HG03342 (cell line): Measurements from ENCODE around the gene PLCH1.

Experiments used
- ATAC-seq: cut with Tn5 transposase; IDR thresholded peaks from one replicate; pipeline ENCODE4 v1.9.1; 2021; ENCODE audit warnings: mild to moderate bottlenecking, moderate library complexity; ENCODE audit not compliant: unreplicated experiment

The PLCH1 gene

DNA sequence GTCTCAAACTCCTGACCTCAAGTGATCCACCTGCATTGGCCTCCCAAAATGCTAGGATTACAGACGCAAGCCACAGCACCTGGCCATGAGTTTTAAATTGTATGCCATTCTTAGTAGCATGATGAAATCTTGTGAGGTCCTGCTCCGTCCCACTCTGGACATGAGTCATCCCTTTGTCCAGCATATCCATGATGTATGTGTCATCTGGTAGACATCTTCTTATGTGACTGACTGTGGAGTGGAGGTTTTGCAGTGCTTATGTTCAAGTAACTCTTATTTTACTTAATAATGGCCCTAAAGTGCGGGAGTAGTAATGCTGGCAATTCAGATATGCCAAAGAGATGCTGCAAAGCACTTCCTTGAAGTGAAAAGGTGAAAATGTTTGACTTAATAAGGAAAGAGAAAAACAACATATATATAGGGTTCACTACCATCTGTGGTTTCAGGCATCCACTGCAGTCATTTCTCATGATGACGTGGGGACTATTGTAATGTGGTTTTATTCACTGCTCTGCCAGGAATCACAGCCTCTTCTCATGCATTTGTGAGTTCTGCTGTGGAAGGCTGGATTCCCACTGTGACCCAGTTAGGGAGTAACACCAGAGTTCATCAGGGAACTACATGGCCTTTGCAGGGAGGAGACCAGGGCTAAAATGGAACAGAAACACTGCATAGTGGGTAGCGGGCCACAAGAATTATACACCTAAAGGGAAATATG is 246.8 kb downstream of the PLCH1 start:
- ATAC-seq, result no peak

DNA sequence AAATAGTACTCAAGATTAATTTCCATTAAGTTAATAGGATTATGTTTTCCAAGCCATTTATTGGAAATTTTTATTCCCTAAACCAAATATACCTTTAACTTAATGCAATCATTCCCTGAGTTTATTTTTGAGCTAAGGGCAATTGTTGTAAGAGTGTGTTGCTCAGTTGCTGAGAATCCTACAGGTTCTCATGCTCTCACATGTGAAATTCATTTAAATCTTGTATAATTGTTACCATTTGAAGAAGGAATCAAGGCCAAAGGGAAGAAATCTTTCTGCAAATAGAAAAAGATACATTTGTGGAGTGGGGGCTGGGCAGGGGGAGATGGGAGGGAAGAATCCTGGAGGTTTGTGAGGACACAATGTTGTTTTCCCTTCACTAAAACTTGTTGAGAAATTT is 248.7 kb downstream of the PLCH1 start:
- ATAC-seq, result no peak

DNA sequence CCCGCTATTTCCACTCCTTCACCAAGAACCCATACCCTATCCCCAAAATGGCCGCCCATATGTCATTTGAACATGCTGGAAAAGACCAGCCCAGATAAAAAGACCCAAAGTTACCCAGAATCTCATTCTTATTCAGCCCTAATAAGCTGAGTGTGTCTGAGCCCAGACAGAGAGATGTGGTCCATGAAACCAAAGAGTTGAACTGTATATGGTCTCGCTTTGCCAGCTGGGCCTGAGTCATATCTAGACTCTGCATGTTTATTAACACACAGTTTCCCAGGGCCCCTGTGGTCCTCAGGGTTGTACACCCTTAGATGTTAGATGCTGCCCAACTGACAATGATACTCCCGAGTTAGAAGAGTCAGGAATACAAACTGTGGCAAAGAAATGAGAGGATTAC is 249.5 kb downstream of the PLCH1 start:
- ATAC-seq, result peak; percentile 87

DNA sequence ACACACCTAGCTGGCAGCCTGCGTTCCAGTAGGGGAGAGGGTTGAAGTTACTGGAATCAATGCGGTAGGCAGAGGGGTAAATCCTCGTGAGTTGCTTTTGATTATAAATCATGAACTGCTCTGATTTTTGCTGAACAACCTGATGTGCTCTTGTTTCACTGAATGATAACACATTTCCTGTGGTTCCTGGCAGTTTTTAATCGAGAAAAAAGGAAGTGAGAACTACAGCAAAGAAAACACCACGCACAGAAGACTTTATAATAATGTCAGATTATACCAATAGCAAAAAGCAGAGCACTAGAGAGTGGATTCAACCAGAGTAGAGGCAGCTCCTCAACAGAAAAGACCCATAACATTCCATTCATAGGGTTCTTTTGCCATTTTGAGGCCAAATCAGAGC is 250.5 kb downstream of the PLCH1 start:
- peak; percentile 43 for ATAC-seq

DNA sequence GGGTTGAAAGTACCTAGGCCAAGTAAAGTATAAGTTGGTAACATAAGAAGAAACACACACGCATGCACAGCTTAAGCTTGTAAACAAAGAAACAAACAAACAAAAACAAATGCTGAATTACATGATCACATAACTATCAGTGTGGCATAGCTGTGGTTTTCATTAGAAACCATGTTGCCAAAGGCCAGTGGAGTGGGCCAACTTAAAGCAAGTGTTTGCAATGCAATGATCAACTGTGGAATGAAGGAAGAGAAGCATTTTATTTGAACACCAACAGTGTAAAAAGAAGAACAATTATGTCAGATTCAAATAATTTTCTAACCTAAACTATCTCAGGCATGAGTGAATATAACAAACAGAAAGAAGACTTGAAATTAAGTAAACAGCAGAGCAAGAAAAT is 252.0 kb downstream of the PLCH1 start:
- ATAC-seq, result no peak

DNA sequence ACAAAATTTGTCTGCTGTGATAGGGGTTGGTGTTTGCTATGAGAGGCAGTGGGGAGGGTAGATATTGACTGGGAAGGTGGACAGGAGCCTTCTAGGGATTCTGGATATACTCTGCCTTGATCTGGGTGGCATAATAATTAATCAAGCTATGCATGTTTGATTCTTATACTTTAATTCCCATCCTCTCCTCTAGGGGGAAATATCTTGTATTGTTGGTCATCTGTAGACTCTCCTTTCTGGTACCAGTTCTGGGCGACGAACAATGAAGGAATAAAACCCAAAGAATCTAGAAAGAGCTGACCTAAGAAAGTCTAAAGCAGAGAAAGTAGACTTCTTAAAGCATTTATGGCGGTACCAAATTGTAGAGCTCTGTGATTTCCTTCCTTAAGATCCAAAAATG is 253.2 kb downstream of the PLCH1 start:
- no peak for ATAC-seq

DNA sequence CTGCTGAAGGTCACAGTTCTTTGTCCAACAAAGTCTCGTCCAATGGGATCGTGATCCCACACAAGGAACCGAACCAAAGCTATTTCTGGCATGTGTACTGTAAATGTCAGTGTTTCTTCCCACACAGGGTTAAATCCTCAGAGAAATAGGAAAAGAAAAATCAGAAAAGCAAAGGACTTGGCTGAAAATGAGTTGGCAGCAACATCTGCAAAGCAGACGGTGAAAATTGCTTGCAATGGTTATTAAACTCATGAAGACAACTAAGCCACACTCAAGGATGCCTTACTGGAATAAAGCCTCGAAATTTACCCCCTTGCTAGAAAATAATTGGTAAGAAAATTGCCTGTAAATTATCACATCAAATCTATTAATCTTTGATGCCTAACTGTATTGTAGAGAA is 256.2 kb downstream of the PLCH1 start:
- ATAC-seq, result no peak

DNA sequence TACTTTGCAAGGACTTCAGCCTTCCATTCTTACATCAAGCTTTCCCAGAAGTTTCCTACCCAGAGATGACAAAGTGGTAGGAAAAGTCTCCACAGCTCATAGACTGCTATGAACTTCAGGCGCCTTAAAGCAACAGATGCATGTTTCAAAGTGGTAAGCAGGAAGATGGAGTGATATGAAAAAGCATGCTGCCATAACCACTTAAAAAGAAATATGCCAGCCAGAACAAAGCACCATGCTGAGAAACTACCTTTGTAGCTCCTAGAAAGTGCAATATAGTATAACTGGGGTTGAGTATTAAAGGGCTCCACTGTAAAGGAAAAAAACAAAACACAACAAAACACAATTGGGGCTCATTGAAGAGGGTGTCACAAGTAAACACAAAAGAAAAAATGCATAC is 259.0 kb downstream of the PLCH1 start:
- no peak for ATAC-seq

DNA sequence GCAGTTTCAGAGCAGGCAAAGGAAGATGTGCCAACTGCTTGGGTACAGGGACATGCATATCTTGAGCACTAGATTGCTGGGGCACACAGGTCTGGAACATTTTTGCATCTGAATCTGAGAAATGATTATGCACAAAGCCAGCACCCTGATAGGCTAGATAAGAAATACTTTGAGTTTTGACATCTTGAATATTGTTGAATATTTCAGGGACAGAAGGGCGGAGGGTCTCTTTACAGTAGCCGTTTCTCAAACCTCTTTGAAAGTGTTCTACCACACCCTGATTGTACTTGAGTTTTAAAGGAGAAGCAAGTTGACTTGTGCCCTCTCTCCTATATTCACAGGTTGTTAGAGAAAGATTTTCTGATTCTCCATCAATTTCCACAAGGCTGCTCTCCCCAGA is 263.3 kb downstream of the PLCH1 start:
- no peak for ATAC-seq

DNA sequence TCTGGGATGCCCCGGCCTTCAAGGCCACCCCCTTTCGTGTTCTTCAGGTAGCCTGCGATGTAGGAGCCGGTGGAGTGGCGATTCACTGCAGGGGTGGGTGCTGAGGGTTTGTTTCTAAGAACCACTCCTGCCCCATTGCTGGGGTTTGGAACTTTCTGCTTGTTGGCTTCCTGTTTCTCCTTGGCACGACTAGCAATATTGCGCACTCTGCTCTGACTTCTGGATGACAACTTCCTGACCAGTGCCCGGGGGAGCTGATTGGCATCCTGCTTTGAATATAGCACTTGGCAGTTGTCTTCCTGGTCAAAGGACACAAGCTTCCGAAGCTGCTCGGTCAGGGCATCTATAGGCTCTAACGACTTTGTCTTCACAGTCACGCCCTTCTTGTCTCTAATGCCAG is 263.8 kb downstream of the PLCH1 start:
- ATAC-seq, result no peak

DNA sequence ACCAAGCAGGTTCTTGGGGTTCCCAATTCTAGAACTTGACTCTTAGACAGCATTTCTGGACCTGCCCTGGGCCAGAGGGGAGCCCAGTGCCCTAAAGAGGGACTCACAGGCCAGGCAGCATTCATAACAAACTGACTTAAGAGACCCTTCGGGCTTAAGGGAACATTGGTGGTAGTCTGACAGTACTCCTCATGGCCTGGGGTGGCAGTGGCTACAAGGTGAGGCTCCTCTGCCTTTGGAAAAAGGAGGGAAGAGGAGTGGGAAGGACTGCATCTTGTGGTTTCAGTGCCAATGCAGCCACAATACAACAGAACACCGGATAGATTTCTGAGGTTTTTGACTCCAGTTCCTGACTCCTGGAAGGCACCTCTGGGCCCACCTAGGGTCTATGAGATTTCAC is 279.2 kb downstream of the PLCH1 start:
- ATAC-seq, result no peak

DNA sequence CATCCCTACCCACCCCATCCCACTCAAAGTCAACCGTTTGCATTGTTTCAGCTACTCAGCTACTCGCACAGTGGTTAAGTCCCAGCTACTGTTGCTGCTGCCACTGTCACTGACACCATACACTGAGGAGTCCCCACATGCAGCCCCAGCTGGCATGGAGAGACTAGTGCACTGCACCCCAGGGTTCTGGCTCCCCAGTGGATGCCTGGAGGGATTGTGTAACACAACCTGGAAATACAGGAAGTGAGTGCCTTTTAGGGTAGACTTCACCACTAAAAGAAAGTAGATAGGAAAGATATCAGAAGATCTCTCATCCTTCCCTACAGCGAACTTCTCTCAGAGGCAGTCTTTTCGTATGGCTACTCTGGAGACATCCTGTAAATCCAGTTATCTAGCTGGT is 282.2 kb downstream of the PLCH1 start:
- ATAC-seq, result no peak

DNA sequence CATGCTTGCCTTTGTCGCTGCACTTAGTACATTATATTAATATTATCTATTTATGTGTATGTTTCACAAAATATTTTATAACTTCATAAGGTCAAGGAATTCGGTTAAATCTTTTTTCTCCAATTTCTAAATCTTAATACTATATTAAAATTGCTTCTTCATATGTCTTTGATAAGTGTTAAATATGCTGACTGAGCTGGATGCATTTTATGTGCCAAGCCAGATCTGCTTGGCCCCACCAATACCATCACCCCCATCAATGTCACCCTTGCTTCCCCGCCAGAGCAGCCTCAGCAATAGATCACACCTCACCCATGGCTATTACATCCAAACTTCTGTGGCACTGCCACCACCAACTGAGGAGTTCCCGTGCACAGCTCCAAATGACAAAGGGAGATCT is 287.3 kb downstream of the PLCH1 start:
- ATAC-seq, result no peak

DNA sequence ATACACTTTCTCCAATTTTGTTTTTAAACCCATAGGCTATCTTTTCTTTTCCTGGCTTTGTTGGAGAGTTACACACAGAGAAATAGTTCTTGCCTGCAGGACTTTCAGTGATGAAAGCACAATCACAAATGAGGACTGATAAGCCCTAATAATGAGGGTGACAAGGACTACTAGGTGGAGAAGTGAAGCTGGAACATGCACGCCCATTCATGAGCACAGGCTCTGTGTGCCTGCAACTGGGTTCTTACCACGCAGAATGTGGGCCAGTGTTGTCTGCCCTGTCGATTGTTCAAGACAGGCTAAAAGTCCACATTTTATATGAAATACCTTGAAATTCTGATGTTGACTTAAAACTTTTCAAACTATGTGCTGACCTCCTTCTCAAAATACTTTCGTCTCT is 289.1 kb downstream of the PLCH1 start:
- ATAC-seq, result no peak

DNA sequence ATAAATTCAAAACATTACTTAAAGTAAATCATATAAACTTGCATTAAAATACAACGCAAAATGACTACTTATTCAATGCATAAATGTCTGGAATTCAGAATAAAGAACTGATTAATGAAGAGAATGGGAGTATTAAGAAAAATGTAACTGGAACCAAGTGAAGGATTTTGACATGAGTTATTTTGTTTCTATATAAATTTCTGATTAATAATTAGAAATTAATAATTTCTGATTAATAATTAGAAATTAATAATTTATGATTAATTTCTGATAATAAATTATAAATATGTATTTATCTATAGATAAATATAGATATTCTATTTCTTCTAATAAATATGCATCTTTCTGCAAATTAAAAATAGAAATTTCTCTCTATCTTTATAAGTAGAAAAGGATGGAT is 291.4 kb downstream of the PLCH1 start:
- ATAC-seq, result no peak

DNA sequence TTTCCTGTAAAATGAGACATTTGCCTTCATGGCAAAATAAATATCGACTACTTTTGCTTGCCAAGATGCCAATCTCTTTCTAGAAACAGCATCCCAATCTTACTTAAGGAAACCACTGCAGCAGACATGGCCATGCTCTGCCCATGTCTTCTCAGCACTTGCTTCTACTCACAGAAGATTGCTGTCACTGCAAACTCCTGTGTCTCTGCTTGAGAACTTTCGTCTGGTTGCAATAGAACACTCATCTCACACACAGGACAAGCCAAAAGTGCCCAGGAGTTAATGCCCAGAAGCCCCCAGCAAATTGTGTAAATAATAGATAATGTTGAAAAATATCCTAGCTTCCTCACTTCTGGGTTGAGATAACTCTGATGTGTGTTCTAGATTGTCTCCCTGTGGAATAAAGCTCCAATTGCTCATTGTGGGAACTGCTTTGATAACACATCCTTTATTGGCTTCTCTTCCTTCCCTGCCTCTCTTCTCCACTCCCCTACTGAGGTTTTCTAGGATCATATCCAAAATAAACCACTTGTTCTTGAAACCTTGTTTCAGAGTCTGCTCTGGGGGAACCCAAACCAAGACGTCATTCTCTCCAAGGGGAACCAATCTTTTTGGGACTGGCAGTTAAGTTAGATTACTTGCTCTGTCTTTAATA is 295.1 kb downstream of the PLCH1 start:
- ATAC-seq, result no peak

DNA sequence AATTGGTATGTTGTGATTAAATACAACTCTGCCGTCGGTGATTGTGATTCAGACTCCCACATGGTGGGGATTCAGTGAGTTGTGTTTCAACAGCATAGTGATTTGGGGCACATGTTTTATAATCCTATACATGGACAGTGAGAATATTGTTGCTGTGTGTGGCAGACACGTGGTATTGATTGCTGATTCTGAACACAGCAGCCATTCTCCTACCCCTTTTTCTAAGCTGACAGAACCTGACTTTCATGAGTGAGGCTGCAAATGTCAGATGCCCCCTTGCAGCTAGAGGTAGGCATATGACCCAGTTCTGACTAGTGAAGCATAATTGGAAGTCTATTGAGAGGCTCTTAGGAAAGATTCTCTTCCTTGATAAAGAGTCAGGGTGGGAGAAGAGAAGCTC is 296.3 kb downstream of the PLCH1 start:
- ATAC-seq, result no peak

DNA sequence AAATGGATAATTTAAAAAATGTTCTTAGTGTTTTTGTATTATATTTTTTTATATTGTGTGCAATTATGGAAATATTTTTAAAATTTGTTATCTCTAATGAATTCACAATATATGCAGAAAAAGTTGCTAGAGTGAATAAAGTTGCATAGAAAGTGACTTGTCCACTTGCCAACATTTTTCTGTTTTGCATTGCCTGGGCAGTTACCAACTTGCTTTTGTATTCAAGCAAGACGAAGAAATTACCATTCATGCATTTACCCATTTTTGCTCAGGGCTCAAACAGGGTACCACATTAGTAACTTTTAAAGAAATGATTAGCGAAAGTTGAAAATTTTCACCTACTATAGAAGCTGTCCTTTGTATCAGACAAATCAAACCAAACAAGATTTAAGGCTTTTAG is 298.5 kb downstream of the PLCH1 start:
- ATAC-seq, result no peak

DNA sequence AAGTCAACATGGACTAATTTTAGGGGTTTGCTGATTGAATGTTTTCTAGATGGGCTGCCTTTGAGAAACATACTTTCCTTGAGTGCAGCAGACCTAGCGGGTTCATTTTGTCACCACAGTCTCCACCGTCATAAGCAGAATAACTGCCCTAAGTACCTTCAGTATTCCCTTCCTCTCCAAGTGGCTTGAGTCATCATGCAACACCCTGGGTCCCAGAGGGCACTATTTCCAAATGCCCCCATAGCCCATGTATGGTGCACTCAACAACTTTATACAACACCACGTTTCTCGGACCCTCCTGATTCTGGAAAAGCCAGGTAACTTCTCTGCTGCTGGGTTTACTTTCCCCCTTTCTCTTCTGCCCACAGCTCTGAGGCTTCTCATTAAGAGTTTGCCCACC is 300.1 kb downstream of the PLCH1 start:
- no peak for ATAC-seq

DNA sequence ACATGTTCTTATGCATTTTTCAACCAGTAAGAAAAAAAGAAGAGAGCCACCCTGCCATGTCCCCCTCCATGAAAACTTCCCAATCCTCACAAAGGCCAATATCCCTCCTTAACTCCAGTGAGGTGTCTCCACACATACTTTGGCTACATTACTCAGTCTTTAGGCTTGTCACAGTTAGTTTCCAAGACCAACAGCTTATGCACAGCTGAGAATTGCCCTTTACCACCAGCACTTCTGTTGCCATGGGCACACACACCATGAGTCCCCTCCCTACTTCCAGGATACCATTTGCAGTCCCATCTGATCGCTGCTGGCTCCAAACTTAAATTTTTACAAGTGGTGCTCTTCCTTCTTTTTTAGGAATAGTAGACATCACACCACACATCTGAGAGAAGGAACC is 301.1 kb downstream of the PLCH1 start:
- ATAC-seq, result no peak

DNA sequence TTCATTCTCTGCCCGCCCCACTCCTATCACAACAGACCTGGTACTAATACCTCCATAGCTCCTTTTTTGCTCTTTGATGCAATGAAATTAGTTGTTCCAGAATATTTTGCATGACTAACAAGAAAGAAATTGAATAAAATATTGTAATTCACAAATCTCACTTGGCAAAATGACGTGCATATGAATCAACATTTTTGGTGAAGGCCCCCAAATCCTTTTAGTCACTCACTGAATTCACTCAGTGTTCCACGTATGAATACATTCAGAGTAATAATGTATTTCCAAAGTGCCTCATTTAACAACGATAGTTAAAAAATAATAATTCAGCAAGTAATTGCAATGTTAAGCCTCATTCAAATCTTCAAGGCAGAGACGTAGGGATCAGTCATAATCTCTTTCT is 302.8 kb downstream of the PLCH1 start:
- no peak for ATAC-seq

DNA sequence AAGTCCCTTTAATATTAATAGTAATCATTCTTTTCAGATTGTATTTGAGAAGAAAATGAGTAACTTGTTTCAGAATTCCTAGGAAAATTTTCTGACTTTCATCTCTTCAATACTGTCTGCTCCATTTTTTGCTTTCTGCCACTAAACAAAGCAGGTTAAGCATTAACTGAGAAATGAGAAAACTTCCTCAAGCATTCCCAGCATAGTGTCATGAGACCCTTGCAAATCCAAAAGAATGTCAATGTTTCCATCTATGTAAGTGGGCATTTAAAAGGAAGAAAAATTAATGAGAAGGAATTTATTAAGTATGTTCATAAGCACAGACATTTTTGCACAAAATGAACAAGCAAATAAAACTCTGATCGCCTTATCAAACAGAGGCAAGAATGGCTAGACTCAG is 303.4 kb downstream of the PLCH1 start:
- no peak for ATAC-seq

DNA sequence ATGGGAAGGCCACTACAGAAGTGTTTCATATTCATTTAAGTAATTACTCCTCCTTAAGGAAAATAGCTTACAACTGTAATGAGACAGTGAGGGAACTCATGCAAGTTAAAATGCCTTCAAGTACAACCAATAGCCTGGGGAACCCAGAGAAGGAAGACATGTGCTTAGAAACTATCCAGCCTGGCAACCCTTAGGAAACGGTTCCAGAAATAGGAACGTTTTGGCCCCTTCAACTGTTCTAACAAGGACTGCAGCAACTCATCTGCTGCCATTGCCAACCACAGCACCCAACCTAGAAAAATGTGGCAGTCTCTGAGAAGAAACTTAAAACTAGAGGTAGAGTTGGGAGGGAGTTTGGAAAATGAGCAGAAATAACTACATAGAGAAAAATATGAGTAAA is 303.8 kb downstream of the PLCH1 start:
- no peak for ATAC-seq
